Activated CD4-positive, alpha-beta T cell treated with anti-CD3 and anti-CD28 coated beads for 4 hours (primary cell): ENCODE data around the gene SCGB1C1.

Source experiments
- DNase-seq, 2 donors: peaks; one replicate each; pipeline ENCODE4 v3.0.0-alpha.2; 2020

The SCGB1C1 gene

DNA sequence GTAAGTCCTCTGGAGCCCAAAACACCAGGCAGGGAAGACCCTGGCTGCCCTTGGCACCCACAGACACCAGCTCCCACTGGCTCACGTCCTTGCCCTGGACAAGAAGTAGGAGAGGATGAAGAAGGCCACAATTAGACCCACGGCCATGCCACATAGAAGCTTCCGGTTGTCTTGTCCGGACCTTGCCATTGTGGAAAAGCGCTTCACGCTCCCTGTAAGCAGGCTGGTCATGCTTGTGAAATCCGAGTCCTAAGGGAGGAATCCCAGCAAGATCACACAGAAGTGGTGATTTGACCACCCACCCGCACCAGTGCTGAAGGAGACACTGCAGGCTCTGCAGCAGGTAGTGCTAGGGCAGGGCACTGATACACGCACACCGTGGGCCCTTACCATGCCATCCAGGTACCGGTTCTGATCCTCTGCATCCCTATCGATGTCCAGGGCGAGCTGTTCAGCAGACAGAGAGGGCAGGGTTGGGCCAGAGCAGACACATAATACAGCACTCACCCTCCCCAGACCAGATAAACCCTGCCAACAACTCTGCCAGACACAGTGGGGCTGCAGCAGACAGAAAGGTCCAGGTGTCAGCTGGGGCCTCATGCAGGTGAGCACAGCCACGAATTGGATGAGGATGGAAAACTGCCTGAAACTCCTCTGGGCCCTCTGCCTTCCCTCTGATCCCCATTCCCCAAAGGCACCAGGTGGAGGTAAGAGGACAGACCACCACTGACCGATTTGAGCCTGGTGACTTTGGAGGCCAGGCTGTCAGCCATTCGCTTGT, 12.5 kb downstream of the SCGB1C1 start:
- no peak for DNase-seq

DNA sequence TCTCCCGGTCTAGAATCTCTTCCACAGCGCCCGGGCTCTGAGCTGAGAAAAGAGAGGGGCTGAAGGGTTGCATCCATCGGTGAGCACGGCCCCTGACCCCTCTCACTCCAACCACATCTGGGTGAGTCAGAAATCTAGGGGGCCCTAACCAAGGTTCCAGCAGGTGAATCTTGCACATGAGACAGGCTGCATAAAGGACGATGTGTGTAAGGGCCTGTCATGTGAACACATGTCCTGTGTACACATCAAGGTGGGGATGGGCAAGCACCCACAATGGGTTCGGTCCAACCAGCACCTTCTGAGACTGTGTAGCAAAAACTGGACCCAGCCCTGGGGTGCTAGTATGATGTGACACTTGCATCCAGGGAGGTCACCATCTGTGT, 13.1 kb downstream of the SCGB1C1 start:
- DNase-seq: no peak

DNA sequence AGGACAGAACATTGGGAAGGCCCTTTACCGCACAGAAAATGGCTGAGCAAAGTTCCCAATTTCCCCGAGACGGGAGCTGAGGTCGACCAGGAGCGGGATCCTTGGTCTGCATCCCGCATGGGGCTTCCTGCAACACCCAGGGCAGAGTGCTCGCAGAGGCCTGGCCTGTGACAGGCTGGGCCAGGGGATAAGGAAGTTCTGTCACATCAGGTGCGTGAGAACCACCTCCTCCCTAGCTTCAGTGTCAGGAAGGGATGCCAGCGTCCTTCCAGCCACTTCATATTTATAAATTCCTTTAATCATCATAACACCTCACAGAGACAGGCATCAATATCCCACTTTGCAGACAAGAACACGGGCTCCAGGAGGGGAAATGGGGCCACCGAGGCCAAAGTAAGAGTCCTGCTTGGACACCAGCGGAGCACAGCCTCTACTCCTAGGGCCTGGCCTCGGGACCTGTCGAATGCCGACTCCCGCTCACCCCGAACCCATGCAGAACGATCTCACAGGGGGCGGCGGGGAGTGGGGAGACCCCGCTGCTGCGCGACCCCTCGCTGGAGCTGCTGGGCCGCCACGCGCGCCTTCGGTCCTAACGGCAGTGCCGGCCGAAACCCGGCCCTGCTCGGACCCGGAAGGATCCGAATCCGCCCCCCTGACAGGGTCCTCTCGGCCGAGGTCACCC, 13.8 kb downstream of the SCGB1C1 start:
- no peak for DNase-seq

DNA sequence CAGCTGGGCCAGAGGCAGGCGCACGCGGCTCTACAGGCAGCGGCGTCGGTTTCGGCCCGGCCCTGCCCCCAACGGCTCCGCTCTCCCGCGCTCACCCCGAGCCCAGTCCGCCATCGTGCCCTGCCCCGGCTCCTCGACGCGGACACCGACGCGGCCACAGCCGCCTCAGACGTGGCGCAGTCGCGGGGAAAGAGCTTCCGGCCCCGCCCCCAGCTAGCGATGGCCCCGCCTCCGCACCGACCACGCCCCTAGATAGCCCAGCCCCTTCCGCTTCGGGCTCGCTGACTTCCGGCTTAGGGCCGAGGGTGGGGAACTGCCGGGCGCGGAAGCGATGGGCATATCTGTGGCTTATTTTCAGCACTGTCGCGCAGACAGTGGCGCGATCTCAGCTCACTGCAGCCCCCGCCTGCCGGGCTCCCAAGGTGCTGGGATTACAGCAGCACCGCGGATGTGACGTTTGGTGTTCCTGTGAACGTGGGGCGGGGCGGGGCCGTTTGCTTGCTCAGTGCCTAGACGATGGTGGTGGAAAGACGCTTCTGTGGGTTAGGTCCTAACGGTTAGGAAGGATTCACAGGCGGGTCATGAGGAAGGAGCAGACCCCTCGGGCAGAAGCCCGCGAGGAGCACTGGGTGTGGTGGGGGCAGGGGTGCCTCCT, 14.5 kb downstream of the SCGB1C1 start, which contains the start of the genes BET1L and RIC8A:
TSS of gene BET1L (minus strand) at position 192 of the 655 bp plus-strand sequence. CDS start at position 114, 78 bp downstream.
TSS of gene RIC8A (plus strand) at position 501 of the 655 bp plus-strand sequence. CDS start 1,147 bp downstream, outside the sequence.
- peak; percentile 94 to 98 for DNase-seq

DNA sequence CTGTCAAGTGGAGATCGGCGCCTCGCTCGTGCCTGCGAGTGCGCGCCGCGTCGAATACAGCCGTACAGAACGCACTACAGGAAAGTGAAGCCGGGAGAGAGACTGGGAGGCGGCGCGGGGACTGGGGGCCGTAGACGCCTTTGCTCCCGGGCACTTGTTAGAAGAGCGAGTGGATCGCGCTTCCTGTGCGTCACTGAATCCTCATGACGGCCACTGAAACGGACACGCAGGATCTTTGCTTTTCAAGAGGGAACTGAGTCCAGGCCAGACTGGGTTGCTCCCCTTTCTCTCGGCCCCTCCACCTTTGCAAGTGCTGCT, 14.9 kb downstream of the SCGB1C1 start:
- DNase-seq: no peak

DNA sequence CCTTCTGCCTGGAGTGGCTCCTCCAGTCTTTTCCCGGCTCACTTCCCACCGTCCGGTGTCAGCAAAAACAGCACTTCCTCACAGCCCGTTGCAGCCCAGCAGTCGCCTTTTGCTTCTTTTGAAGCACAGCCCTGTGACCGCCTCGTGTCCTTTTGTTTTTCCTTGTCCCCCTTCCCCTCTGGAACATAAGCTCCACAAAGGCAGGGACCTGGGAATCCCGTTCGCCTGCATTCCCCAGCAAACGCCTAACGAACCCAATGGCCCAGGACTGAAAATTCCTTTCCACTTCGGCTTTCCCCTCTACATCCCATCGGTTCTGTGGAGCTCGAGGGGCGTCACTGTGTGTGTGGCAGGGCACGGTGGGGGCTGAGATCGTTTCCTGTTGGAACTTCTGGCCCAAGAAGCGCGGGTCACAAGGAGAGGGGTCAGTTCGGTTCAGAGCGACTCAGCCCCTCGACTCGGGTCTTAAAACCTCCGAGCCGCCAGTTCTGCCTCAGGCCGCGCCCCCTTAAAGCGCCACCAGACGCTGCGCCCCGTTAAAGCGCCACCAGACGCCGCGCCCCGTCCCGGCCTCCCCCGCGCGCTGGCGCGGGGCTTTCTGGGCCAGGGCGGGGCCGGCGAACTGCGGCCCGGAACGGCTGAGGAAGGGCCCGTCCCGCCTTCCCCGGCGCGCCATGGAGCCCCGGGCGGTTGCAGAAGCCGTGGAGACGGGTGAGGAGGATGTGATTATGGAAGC, 15.5 kb downstream of the SCGB1C1 start:
- peak; percentile 74 to 77 for DNase-seq

DNA sequence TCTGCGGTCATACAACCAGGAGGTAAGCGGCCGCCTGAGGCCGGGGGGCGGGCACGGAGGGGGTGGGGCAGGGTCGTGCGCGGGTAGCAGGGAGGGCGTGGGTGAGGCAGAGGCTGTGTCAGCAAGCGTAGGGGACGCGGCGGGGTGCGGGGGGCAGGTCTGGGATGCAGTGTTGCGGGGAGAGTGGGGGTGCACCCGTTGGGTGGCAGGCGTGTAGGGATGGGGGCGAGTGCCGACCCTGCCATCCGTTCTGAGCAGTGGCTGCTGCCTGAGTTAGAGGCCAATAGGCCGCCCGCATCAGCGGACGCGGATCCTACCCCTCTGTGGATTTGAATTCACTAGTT, 16.0 kb downstream of the SCGB1C1 start:
- peak; percentile 56 to 70 for DNase-seq

DNA sequence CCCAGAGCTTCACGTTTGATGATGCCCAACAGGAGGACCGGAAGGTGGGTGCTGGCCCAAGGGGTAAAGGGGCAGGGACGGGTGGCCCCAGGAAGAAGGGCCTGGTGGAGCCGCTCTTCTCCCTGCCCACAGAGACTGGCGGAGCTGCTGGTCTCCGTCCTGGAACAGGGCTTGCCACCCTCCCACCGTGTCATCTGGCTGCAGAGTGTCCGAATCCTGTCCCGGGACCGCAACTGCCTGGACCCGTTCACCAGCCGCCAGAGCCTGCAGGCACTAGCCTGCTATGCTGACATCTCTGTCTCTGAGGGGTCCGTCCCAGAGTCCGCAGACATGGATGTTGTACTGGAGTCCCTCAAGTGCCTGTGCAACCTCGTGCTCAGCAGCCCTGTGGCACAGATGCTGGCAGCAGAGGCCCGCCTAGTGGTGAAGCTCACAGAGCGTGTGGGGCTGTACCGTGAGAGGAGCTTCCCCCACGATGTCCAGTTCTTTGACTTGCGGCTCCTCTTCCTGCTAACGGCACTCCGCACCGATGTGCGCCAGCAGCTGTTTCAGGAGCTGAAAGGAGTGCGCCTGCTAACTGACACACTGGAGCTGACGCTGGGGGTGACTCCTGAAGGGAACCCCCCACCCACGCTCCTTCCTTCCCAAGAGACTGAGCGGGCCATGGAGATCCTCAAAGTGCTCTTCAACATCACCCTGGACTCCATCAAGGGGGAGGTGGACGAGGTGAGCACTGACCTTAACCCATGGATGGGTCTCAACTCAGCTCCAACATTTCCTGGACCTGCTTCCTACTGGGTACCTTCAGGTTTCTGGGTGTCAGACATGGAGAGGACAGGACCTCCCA, 16.6 kb downstream of the SCGB1C1 start:
- no peak for DNase-seq

DNA sequence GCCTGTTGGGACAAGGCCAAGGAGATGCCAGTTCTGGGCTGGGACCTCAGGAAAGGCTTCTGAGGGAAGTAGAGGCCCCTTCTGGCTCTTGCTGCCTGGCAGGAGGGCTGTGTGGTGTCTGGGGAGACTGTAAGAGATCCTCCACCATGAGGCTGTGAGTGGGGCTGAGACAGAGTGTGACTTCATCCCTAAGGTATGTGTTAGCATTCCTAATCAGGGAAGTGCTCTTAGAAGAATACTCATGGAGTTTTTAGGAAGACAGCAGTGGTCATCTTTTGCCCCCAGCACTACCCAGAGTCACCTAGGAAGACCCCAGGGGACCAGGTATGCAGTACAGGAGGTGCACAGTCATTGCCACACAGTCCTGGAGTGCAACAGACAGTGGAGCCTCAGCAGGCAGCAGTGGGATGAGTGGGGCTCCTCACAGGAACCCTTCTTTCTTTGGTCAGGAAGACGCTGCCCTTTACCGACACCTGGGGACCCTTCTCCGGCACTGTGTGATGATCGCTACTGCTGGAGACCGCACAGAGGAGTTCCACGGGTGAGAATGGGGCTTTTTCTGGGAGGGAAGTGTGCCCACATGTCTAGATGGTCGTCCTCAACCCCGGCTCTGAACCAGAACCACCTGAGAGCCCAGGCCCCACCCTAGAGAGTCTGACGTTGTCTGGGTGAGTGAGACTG, 17.4 kb downstream of the SCGB1C1 start:
- DNase-seq: no peak

DNA sequence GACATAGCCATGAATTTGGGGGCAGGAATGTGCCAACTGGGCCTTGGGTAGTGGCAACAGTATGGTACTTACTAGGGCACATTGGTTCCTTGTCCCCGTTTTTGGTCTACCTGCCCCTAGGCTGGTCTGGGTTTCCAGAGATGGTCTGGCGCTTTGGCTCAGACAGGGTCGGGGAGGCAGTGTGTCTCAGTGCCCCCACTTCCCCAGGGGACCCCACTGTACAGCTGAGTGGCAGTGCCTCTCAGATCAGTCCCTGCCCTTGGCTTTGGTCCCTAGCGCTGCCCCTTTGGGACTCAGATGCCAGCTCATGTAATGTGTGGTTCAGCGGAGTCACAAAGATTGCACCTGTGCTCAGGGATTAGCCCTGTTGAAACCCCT, 17.9 kb downstream of the SCGB1C1 start:
- DNase-seq: no peak

DNA sequence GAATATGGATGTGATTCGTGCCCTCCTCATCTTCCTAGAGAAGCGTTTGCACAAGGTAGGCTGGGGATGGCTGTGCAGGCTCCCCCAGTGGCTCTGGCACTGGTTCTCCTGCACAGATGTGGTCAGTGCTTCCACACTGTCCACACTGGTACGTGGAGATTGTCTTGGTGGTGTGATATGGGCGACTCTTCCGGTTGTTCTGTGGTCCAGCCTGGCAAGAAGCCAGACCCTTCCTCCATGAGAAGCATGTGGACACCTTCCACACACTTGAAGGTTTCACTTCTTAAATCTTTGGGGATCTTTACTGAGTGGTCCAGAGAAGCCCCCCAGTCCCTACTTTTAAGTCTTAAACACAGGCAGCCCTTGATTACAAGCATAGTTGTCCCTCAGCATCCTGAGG, 18.4 kb downstream of the SCGB1C1 start:
- no peak for DNase-seq

DNA sequence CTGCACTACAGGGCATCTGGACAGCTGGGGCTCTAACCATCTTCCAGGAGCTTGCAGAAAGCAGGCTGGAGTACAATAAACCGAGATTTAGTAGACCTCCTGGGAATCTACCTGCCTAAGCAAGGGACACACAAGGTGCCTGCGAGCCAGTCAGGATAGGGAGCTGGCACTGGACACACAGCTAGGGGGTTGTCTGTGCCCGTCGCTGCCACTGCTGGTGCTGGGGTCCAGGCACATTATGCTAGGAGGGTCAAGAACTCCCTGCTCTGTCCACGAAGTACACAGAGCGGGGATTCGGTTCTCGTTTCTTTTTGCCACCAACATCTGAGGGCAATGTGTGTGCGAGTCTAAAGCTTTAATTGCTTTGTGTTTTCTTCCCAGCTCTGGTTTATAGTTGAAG, 18.9 kb downstream of the SCGB1C1 start:
- DNase-seq: no peak

DNA sequence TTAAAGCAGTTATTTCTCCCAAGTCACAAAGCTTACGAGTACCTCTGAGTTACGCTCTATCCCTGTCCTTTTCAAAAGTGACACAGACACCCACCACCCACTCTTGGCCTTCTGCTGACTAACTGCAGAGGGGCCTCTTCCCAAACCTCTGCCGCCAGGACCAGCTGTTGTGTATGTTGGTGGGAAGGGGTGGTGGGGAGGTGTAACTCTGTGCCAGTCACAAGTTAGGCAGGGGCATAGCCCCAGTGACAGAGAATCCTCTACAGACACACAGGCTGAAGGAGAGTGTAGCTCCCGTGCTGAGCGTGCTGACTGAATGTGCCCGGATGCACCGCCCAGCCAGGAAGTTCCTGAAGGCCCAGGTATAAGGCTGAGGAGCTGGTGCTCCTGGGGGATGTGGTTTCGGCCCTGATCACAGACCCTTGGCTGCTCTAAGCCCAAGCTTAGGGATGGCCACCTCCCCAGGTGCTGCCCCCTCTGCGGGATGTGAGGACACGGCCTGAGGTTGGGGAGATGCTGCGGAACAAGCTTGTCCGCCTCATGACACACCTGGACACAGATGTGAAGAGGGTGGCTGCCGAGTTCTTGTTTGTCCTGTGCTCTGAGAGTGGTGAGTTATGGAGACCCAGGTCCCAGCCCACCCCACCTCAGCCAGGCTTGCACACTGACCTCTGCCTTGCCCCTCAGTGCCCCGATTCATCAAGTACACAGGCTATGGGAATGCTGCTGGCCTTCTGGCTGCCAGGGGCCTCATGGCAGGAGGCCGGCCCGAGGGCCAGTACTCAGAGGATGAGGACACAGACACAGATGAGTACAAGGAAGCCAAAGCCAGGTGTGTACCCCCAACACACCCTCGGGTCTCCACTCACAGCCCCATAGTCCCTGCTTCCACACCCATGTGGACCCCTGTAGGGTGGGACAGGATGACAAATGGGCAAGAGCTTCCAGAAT, 19.5 kb downstream of the SCGB1C1 start:
- DNase-seq: no peak

DNA sequence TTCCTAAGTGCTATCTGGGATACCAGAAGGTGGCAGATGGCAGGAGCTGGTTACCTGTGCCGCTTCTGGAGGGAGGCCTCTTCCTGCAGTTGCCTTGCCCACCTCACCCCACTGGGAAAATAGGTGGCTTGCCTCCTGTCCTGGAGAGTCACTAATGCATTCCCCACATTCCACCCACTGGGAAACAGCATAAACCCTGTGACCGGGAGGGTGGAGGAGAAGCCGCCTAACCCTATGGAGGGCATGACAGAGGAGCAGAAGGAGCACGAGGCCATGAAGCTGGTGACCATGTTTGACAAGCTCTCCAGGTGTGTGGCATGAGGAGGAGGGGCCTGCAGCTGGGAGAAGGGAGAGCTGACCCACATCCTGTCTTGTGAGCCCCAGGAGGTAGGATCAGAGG, 20.2 kb downstream of the SCGB1C1 start:
- DNase-seq: no peak

DNA sequence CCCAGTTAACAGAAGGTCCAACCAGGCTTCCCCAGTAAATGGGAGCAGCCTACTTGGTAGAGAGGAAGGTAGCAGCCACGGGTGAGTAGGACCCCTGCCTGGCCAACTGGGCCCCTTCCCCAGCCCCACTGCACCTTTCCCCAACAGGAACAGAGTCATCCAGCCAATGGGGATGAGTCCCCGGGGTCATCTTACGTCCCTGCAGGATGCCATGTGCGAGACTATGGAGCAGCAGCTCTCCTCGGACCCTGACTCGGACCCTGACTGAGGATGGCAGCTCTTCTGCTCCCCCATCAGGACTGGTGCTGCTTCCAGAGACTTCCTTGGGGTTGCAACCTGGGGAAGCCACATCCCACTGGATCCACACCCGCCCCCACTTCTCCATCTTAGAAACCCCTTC, 21.2 kb downstream of the SCGB1C1 start:
- DNase-seq: no peak

DNA sequence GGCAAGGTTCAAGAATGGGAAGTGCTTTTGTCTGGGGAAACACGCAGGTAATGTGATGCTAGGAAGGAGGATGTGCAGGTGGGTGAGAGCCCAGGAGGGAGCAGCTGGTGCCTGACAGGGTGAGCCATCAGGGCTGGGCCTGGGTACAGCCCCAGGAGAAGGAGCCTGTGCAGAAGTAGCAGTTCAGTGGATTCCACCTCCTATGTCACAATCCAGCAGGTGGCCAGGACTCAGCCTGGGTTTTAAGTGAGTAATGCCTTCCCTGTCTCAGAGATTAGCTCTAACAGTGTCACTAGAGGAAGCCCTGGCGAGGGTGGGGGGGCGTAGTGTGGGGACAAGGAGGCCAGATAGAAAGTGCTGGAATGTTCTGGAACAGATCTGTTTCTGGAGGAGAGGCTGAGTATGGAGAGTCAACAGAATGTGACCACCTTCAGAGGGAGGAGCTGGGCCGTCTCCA, 22.7 kb downstream of the SCGB1C1 start:
- no peak for DNase-seq

DNA sequence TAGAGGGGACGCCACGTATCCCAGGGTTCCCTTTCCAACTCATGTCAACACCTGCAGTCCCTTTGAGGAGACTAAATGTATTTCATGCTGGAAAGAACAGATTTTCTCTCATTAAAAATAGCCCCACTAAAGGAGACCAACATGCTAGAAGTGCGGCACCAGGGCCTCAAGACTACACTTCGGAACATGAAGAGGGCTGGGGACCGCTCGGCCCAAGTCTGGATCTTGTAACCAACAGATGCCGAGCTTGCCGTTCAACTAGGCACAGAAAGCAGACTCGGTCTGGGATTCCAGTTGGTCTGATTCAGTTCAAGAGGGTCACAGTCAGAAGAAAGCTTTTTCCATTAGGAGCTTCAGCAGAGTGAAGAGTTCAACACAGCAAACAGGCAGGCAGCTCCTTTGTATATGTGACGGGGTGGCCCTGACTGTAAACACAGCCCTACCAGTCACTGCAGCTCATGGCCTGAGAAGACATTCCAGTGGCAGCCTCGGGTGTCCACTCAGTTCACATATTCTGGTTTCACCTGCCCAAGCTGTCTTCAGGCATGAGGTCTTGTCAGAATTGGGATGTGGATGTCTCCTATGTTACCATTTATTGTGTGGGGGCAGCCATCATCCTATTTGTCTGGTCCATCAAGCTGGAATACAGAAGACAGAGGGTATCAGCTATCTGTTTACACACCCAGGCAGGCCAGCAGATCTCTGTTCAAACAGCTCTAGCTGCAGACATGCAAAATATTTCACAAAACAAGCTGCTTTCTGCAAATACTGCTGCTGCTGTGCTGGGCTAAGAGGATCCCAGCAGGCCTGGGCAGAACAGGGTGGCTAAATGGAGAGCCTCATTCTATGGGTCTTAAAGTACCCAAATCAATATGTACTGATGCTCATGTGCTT, 23.4 kb downstream of the SCGB1C1 start:
- DNase-seq: no peak

DNA sequence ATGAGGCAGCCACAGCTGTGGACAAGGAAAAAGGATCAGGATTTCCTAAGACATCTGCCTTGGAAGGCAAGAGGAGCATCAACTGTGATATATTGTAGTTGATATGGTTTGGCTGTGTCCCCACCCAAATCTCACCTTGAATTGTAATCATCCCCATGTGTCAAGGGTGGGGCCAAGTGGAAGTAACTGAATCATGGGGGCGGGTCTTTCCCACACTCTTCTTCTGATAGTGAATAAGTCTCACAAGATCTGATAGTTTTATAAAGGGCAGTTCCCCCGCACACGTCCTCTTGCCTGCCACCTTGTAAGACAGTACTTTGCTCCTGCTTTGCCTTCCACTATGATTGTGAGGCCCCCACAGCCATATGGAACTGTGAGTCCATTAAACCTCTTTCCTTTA, 24.8 kb downstream of the SCGB1C1 start:
- no peak for DNase-seq

DNA sequence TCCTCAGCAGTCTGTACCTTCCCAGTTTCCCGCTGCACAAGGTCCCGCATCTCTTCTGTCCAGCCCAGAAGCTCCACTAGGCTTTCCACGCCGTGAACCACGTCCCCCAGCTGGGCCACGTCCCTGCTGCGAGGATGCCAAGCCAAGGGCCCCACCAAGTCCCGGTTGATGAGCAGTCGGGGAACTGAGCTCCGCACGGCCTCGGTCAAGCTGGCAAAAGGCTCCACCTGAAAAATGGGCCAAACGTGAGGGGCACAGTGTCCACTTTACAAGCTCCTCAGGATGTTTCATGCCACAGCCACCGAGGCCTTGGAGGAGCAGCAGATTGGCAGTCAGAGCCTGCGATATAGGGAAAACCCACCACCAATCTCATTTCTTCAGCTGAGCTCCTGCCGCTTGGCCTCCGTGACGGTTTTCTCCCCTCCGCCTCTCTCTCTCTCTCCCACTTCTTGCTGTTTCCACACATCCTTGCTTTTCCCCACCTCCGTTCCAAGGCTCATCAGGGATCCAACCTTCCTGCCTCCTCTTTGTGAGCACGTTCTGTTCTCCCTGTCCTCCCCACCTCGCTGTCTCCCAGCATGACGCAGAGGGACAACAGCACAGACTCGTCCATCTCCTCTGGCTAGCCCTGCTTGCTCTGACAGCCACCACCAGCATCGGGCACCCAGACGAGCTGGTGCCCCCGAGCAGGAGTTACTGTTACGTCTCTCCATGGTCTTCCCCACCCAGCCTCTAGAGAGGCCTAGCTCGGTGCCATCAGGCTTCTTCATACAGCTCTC, 26.1 kb downstream of the SCGB1C1 start:
- DNase-seq: no peak
